Esophagus muscularis mucosa (tissue), 3 donors: ENCODE measurements around the gene TRPM8.

ENCODE experiments used
- CTCF ChIP-seq, 3 experiments: fragments of 200-600 bp in 2 of 3; fragments of 450-650 bp in 1 of 3; sonication (generic) in 2 of 3; IDR thresholded peaks; one replicate each; pipeline ENCODE4 v1.5.1; 2017 to 2019; ENCODE audit warnings: antibody characterized with exemption in 3 of 3, mild to moderate bottlenecking in 2 of 3, moderate library complexity in 1 of 3
- POLR2AphosphoS5 ChIP-seq, 2 donors: sonication (generic); formaldehyde crosslinking; IDR thresholded peaks; one replicate each; pipeline ENCODE4 v1.6.1; 2017; ENCODE audit warnings: antibody characterized with exemption in 2 of 2

GRCh38 chr2:233912691-233913423 lies 4.3 kb upstream of the TRPM8 start:
- TF ChIP-seq CTCF (IDR thresholded peaks at IDR 0.05) (no peak), POLR2AphosphoS5 (IDR thresholded peaks at IDR 0.05) (no peak)
